OCI-LY7 (cell line): ENCODE results near the gene GBGT1. TPM values are rescaled to one million over a fixed set of nuclear protein-coding genes. Genes with fewer than 3 reads are reported as not detected.
A peak's percentile ranks its signal among the peaks of the same experiment; 100 is the strongest.

Experiments
- BruUV-seq: library from RNA; stranded (reverse); fragments of 400-500 nt; replicated peaks from 2 replicates; lab custom pipeline; 2021; lab: Mats Ljungman, UMichigan
- CTCF ChIA-PET: fragments of 300-600 bp; sonication (Branson Sonifier 250); formaldehyde crosslinking; loops from one replicate; lab custom pipeline; 2022; ENCODE audit warnings: antibody characterized with exemption; ENCODE audit not compliant: unreplicated experiment; lab: Charles Lee
- POLR2A ChIA-PET: fragments of 300-600 bp; sonication (Branson Sonifier 250); formaldehyde crosslinking; loops from one replicate; lab custom pipeline; 2022; ENCODE audit warnings: antibody characterized with exemption; lab: Charles Lee
- DNase-seq: peaks from one replicate; pipeline ENCODE4 v3.0.0-alpha.2; 2015; ENCODE audit warnings: low spot score
- H2AFZ ChIP-seq: fragments of 200-600 bp; sonication (generic), shearing (Covaris generic); 2 replicates; pipeline ENCODE4 v1.6.1; 2014; ENCODE audit warnings: mild to moderate bottlenecking, antibody characterized with exemption, low read length, moderate library complexity
- H3K27ac ChIP-seq: fragments of 200-600 bp; sonication (generic); 2 replicates; pipeline ENCODE4 v1.5.1; 2014; ENCODE audit warnings: mixed run types, low read depth, mild to moderate bottlenecking, moderate library complexity, low read length, inconsistent platforms; ENCODE audit not compliant: poor library complexity, severe bottlenecking
- H3K36me3 ChIP-seq: fragments of 200-600 bp; sonication (generic); 2 replicates; pipeline ENCODE4 v1.6.1; 2014; ENCODE audit warnings: mild to moderate bottlenecking, antibody characterized with exemption, low read length, moderate library complexity, mixed read lengths; ENCODE audit not compliant: insufficient read depth
- H3K4me1 ChIP-seq: fragments of 200-600 bp; sonication (generic); 2 replicates; pipeline ENCODE4 v1.5.1; 2014; ENCODE audit warnings: mild to moderate bottlenecking, low read length; ENCODE audit not compliant: insufficient read depth, poor library complexity, severe bottlenecking
- H3K4me2 ChIP-seq: fragments of 200-600 bp; sonication (generic); 2 replicates; pipeline ENCODE4 v1.6.1; 2014; ENCODE audit warnings: mild to moderate bottlenecking, low read length
- H3K4me3 ChIP-seq: fragments of 200-600 bp; sonication (generic); 2 replicates; pipeline ENCODE4 v1.5.1; 2014; ENCODE audit warnings: mild to moderate bottlenecking, low read depth, low read length; ENCODE audit not compliant: poor library complexity, severe bottlenecking
- H3K79me2 ChIP-seq: fragments of 200-600 bp; sonication (generic); 2 replicates; pipeline ENCODE4 v1.6.1; 2016; ENCODE audit warnings: low read depth, mild to moderate bottlenecking, low read length, moderate library complexity, mixed read lengths; ENCODE audit not compliant: insufficient read depth
- H3K9me2 ChIP-seq: fragments of 200-600 bp; sonication (generic); 2 replicates; pipeline ENCODE4 v1.6.1; 2016; ENCODE audit warnings: mild to moderate bottlenecking, low read length, mixed read lengths; ENCODE audit not compliant: insufficient read depth
- H3K9me3 ChIP-seq: fragments of 200-600 bp; sonication (generic); 2 replicates; pipeline ENCODE4 v1.6.1; 2014; ENCODE audit warnings: mild to moderate bottlenecking, mixed run types, low read length, mixed read lengths
- H4K20me1 ChIP-seq: fragments of 200-600 bp; sonication (generic); 2 replicates; pipeline ENCODE4 v1.6.1; 2014; ENCODE audit warnings: mild to moderate bottlenecking, antibody characterized with exemption, low read length, moderate library complexity, mixed read lengths; ENCODE audit not compliant: insufficient read depth
- EZH2phosphoT487 ChIP-seq: fragments of 200-600 bp; sonication (generic); IDR thresholded peaks from 2 replicates; pipeline ENCODE4 v1.6.1; 2018; ENCODE audit warnings: low read depth, borderline replicate concordance, mild to moderate bottlenecking, mixed run types, antibody characterized with exemption, low read length, moderate library complexity, mixed read lengths
- intact Hi-C: fragments of 100-400 bp; cut with micrococcal nuclease; formaldehyde crosslinking; loops from one replicate; pipeline ENCODE4 v1.10.0; 2022; ENCODE audit not compliant: unreplicated experiment
- total RNA-seq, 2 experiments: library from RNA; depleted of rRNA in 1 of 2; stranded (reverse); fragments of >200 nt in 1 of 2; shearing (Covaris generic) in 1 of 2; gene quantifications; 2 replicates each; pipeline ENCODE4 v1.2.3, GENCODE V29; 2014 to 2022
- TF ChIP-seq, protein P1 (sequence below): fragments of 200-600 bp; sonication (generic); conservative IDR thresholded peaks from 2 replicates; pipeline ENCODE4 v1.5.1; 2014; ENCODE audit warnings: mild to moderate bottlenecking, antibody characterized with exemption, low read length, moderate library complexity, mixed read lengths

The GBGT1 gene
- total RNA-seq, 2 experiments from 2014 or later, result 2.1 to 5.9 TPM

DNA sequence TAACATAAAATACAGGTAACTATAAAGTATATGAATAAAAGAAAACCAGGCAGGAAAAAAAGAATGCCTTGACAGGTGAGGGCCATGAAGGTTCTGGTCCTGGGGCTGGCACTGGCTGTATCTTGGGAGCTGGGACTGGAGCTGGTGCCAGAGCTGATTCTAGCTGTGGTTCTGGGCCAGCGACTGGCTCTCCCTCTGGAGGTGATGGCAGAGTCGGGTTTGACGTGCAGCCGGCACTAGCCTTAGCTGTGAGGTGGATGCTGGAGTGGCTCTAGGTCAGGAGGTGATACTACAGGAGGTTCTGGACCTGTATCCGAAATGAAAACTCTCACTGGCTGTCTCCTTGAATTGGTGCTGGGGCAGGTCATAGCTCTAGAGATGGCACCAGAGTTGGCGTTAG lies 23.0 kb upstream of the GBGT1 start:
- H3K36me3 ChIP-seq, result no peaks in the 10 kb centered on the region
- CTCF ChIA-PET, result interaction anchor here (0.6 kb wide), 1 partner anchor 84 kb away, joined by 3 read pairs; no protein-coding TSS in a partner anchor
- H4K20me1 ChIP-seq, result no peaks in the 10 kb centered on the region
- H3K27ac ChIP-seq, result no peak overlapping the region
- no peaks in the 10 kb centered on the region for H3K79me2 ChIP-seq
- POLR2A ChIA-PET, result interaction anchor here (1.4 kb wide), 1 partner anchor 156 kb away, joined by 3 read pairs; the partner anchor contains the start of gene GTF3C5
- intact Hi-C loops, result loop anchor here (5.0 kb wide), 1 partner anchor 141 kb away; no protein-coding TSS in a partner anchor
- TF ChIP-seq, protein P1, sequence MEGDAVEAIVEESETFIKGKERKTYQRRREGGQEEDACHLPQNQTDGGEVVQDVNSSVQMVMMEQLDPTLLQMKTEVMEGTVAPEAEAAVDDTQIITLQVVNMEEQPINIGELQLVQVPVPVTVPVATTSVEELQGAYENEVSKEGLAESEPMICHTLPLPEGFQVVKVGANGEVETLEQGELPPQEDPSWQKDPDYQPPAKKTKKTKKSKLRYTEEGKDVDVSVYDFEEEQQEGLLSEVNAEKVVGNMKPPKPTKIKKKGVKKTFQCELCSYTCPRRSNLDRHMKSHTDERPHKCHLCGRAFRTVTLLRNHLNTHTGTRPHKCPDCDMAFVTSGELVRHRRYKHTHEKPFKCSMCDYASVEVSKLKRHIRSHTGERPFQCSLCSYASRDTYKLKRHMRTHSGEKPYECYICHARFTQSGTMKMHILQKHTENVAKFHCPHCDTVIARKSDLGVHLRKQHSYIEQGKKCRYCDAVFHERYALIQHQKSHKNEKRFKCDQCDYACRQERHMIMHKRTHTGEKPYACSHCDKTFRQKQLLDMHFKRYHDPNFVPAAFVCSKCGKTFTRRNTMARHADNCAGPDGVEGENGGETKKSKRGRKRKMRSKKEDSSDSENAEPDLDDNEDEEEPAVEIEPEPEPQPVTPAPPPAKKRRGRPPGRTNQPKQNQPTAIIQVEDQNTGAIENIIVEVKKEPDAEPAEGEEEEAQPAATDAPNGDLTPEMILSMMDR, result no peak
- no peak for TF ChIP-seq EZH2phosphoT487
- no peak for DNase-seq
- no peak overlapping the region for H3K4me3 ChIP-seq
- H2AFZ ChIP-seq, result no peak overlapping the region
- no peaks in the 10 kb centered on the region for H3K9me3 ChIP-seq
- no TSS peak for BruUV-seq
- no peak overlapping the region for H3K4me2 ChIP-seq
- no peaks in the 10 kb centered on the region for H3K4me1 ChIP-seq
- no peaks in the 10 kb centered on the region for H3K9me2 ChIP-seq

DNA sequence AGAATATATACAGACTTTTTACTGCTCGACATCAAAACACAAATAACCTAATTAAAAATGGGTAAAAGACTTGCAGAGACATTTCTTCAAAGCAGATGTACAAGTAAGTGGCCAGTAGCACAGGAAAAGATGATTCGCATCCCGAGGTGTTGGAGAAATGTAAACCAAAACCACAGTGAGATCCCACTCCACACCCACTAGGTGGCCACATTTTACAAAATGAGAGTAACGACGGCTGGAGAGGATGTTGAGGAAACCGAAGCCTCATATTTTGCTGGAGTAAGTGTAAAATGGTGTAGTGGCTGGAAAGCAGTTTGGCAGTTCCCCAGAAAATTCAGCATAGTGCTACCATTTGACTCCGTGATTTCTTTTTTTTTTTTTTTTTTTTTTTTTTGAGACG lies 21.3 kb upstream of the GBGT1 start:
- no TSS peak for BruUV-seq
- TF ChIP-seq EZH2phosphoT487, result no peak
- TF ChIP-seq, protein P1, result peak; percentile 71
- Histone ChIP-seq H3K9me3 (no peaks in the 10 kb centered on the region), H3K36me3 (no peaks in the 10 kb centered on the region), H4K20me1 (no peaks in the 10 kb centered on the region), H3K4me2 (no peak overlapping the region), H3K9me2 (no peaks in the 10 kb centered on the region), H3K27ac (no peak overlapping the region), H3K4me3 (no peak overlapping the region), H3K79me2 (no peaks in the 10 kb centered on the region), H3K4me1 (no peaks in the 10 kb centered on the region), H2AFZ (no peak overlapping the region)
- peak; percentile 54 for DNase-seq
- CTCF ChIA-PET, result no interaction called here
- intact Hi-C loops, result loop anchor here (1.0 to 5.0 kb wide), 2 partner anchors 142 to 301 kb away; no protein-coding TSS in a partner anchor
- POLR2A ChIA-PET, result no interaction called here

DNA sequence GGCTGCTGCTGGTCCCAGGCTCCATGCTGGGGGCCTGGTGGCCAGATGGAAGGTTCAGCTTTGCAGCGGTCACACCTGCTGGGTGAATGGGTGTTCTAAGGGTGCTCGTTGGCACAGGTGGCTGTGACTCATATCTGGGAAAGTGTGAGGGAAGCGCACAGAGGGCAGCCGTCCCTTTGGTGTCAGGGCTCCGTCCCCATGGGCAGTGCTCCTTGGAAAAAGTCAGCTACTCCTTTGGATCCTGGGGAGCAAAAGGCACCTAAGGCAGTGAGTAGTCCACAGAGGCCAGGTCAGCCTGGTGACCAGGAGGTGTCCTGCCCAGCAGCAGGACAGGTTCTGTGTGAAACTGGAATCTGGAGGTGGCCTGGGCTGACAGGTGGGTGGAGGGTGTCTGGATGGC lies 18.4 kb upstream of the GBGT1 start:
- Histone ChIP-seq H3K4me2 (no peak overlapping the region), H3K36me3 (no peaks in the 10 kb centered on the region), H3K9me3 (no peaks in the 10 kb centered on the region), H3K27ac (no peak overlapping the region), H2AFZ (no peak overlapping the region), H3K9me2 (no peaks in the 10 kb centered on the region), H4K20me1 (no peaks in the 10 kb centered on the region), H3K4me1 (no peaks in the 10 kb centered on the region), H3K79me2 (no peaks in the 10 kb centered on the region), H3K4me3 (no peak overlapping the region)
- BruUV-seq, result no TSS peak
- TF ChIP-seq, protein P1, result no peak
- TF ChIP-seq EZH2phosphoT487, result no peak
- ChIA-PET CTCF (no interaction called here), POLR2A (no interaction called here)
- no peak for DNase-seq
- intact Hi-C loops, result no loop called here
